PFSK-1 (cell line): ENCODE data around the gene JPH3.

ENCODE experiments used
- FOXP2 ChIP-seq: optimal IDR thresholded peaks from 2 replicates; pipeline ENCODE3; 2011; ENCODE audit warnings: borderline replicate concordance, control low read depth, inconsistent platforms; ENCODE audit not compliant: insufficient read depth; ENCODE audit errors: extremely low read length, extremely low read depth
- POLR2AphosphoS5 ChIP-seq: IDR thresholded peaks from 2 replicates; pipeline ENCODE4 v1.6.1; 2012; ENCODE audit warnings: low read depth, mild to moderate bottlenecking, control low read depth, low read length, moderate library complexity
- REST ChIP-seq, 2 experiments: IDR thresholded peaks; 2 replicates each; pipeline versions ENCODE4 v1.6.1 to v1.8.0; 2011 to 2012; ENCODE audit warnings: low read depth in 2 of 2, low read length in 2 of 2, control low read depth in 1 of 2, inconsistent platforms in 1 of 2, mild to moderate bottlenecking in 1 of 2, moderate library complexity in 1 of 2; ENCODE audit not compliant: insufficient read depth in 1 of 2
- SIN3A ChIP-seq: IDR thresholded peaks from 2 replicates; pipeline ENCODE4 v1.6.1; 2012; ENCODE audit warnings: mild to moderate bottlenecking, low read length, moderate library complexity, borderline replicate concordance; ENCODE audit not compliant: insufficient read depth
- TAF1 ChIP-seq: IDR thresholded peaks from 2 replicates; pipeline ENCODE4 v1.6.1; 2012; ENCODE audit warnings: low read length, control low read depth, borderline replicate concordance; ENCODE audit not compliant: insufficient read depth

- no peak for TF ChIP-seq REST (IDR thresholded peaks at IDR 0.05; ENCODE audit: insufficient read depth in 1 of 2, low read depth in 2 of 2, low read length in 2 of 2)
- TF ChIP-seq TAF1 = no peak
- no peak for TF ChIP-seq POLR2AphosphoS5
- no peak for TF ChIP-seq SIN3A
- TF ChIP-seq FOXP2 = no peak
Observed at GRCh38 chr16:87693827-87694226, 91.5 kb downstream of the JPH3 start.
